ENCODE results near the gene RTN4R.

Gene RTN4R

DNA sequence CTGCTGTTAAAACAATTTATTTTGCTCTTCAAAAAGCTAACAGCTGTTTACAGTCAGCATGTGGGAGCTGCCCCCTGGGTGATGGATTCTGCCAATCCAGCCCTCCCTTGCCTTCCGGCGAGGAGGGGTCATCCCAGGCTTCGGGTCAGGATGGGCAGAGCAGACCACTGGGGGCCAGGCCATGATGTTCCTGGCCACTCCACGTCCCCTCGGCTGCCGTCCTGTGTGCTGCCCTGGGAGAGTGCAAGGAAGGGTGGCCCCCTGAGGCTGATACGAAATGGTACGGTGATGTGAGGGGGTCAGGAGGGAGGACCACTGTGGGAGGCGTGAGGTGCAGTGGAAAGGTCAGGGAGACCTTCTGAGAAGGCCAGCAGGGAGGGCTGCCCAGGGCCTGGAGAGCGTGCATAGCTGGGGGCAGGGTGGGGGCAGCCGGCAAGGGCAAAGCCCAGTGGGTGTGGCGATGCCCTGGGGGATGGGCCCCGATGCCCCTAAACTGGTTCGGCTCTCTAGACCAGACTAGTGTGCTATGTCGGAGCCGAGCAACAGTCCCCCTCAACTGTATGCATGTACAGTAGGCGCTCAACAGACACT lies 41.3 kb downstream of the RTN4R start:
- no peak for DNase-seq

DNA sequence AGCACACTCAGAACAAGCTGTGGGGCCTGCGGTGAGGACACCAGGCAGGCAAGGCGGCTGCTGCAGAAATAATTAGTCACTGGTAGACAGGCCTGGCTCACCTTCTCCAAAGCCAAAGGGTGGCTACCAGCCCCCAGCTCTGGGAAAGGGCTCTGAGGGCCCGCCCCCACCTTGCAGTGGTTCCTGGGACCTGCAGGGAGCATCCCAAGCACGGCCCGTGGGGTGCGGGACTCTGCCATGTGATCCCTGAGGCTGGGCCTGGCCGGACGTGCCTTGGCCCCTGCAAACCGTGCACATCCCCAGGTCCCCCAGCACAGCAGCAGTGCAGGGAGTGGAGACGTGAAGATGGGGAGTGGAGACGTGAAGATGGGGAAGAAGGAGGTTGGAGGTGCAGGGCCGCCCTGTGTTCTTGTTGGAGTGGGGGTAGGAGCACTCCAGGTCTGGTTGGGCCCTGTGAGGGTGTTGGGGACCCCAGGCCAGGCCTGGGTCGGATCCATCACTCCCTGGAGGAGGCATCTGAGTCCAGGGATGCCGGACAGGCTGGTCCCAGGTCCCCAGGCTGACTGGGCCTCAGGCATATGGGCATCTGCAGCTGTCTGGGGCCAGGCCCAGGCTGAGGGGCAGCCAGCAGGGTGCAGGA lies 41.9 kb downstream of the RTN4R start:
- no peak for DNase-seq

DNA sequence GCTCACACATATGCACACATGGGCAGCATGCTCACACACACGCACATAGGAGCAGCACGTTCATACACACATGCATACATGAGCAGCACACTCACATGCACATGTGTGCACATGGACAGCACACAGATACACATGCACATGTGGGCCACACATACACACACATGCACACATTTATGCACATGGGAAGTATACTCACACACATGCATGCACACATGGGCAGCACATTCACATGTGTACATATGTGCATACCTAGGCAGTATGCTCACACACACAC lies 42.5 kb downstream of the RTN4R start:
- no peak for DNase-seq

DNA sequence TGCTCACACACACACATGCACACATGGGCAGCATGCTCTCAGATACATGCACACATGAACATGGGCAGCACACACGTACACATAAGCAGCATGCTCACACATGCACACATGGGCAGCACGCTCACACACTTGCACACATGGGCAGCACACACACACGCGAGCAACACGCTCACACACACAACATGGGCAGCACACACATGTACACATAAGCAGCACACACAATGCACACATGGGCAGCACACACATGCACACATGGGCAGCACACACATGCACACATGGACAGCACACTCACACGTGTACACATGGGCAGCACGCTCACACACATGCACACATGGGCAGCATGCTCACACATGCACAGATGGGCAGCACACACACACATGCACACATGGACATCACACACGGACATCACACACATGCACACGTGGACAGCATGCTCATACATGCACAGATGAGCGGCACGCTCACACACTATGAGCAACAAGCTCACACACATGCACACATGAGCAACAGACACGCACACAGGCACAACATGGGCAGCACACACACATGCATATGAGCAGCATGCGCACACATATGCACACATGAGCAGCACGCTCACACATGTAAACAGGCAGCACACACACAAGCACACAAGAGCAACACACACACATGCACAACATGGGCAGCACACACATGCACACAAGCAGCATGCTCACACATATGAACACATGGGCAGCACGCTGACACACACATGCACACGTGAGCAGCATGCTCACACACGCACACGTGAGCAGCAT lies 43.0 kb downstream of the RTN4R start:
- no peak for DNase-seq

DNA sequence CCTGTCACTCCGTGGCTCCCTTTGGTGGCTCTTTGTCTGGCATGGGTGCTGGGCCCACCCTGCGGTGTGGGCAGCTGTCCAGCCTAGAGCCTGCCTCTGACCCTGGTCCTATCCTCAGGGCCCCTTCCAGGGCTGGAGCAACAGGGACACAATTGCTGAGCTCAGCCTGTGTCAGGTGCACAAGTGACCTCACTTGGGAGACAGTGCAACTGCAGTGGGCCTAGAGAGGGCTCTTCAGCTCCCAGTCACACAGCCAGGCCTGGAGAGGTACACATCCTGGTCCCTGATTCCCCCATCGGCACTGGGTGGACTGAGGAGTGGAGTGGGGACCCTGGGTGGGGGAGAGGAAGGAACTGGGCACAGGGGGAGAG lies 43.9 kb downstream of the RTN4R start:
- no peak for DNase-seq

DNA sequence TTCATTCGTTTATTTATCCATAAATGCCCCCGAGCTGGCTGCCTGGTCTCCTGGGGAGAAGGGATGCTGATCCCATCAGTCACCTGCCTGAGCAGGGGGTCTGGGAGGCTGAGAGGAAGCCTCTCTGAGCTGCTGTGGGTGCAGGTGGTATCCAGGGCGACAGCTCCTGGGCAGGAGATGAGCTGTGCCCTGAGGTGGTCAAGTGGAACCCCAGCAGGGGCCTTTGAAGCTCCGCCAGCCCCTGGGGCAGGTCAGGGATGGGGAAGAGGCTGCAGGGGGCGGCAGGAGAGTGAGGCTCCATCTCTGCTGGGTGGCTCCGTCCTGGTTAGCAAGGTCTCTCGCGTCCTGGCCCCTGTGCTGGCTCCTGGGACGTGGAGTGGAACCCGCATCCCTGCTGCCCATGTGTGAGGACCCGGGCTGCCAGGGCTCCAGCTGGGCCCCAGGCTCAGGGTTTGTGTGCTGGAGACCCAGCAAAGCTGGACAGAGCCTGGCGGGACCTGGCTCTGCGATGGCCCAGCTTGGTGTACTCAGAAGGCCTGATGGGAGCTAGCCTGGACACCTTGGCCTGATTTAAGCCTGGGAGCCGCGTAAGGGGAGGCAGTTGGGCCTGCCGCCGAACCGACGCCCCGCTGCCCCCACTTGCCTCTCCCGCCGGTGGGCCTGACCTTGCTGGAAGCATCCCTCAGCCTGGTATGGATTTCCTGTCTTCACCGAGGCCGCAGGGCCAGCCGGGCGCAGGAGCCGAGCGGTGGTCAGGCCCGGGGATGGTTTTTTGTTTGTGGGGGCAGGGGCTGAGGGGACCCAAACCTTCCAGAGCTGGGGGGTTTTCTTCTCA lies 44.5 kb downstream of the RTN4R start:
- no peak for DNase-seq

DNA sequence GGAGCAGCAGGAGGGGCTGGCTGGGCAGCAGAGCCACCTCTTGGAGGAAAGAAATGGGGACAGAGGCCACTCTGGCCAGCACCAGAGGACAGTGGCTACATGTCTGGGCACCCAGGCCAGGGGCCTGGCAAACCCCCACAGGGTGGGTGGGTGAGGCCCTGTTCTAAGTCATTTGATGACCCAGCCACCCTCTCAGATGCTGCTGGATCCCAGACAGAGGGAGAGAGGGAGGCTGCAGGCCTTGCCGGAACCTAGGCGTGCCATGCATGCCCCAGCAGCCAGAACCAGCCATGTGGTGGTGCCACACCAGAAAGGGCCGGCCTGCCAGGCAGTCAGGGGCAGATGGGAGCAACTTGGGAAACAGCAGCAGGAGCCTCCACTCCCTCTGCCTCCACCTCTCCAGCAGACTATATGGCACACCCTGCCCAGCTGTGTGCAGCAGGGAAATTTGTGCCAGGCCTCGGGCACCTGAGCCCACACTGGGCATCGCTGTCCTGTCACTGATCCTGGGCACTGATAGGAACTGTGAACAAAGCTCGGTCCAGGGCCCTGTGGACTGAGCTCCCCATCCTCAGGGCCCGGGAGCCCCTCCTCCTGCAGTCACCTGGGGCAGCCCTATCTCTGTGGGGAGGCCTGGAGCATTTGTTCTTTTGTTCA lies 45.2 kb downstream of the RTN4R start:
- DNase-seq, result no peak

DNA sequence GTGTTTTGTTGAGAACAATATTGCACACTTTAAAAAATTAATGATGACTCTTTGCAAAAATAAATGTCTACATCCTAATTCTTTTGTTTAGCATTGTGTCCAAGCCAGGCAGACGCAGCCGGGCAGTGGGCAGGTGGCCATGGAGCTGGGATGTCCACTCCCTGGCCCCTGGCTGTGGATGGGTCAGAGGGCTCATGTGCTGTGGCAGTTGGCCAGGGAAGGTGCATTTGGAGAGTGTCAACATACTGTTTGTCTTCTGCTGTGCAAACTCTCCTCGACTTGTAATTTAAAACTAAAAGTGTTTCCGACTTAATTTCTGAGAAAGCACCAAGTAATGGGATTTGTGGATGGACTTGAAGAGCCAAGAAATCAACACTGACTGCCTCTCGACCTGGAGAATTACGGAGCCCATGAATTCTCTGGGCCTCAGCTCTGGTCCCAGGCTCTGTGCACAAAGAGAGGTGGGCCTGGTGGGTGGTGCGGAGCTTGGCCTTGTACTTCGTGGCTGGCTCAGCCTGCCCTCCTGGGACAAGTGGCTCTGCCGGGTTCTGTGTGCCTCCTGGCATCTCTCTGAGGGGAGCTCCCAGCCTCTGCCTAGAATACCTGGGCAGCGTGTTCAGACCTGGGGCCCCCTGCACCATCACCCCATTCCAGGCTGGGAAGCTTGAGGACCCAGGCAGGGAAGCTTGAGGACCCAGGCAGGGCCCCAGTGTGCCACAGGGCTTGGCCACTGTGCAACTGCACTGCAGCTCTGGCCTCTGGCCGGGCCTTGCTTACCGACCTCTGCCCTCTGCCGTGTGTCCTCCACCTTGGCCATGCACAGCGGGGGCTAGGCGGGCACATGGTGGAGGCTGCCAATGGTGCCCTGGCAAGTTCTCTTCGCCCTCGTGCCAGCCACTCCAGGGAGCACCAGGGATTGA lies 46.4 kb downstream of the RTN4R start:
- DNase-seq, result no peak

DNA sequence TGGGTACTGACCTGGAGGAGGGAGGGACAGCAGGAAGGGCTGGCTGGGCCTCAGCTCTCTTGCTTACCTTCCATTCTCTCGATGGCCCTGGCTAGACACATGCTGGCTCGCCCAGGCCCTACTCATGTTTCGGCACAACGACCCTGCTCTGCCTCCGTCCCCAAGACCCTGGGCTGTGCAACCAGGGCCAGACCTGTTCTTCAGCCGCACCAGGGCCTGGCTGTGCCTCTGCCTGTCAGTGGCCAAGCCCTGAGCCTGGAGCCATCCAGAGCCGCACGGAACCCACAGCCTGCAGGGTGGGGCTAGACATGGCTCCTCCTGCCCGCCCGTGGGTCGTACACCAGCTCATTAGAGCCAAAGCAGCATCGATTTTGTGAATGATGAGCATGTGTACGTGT lies 47.5 kb downstream of the RTN4R start:
- DNase-seq, result no peak

DNA sequence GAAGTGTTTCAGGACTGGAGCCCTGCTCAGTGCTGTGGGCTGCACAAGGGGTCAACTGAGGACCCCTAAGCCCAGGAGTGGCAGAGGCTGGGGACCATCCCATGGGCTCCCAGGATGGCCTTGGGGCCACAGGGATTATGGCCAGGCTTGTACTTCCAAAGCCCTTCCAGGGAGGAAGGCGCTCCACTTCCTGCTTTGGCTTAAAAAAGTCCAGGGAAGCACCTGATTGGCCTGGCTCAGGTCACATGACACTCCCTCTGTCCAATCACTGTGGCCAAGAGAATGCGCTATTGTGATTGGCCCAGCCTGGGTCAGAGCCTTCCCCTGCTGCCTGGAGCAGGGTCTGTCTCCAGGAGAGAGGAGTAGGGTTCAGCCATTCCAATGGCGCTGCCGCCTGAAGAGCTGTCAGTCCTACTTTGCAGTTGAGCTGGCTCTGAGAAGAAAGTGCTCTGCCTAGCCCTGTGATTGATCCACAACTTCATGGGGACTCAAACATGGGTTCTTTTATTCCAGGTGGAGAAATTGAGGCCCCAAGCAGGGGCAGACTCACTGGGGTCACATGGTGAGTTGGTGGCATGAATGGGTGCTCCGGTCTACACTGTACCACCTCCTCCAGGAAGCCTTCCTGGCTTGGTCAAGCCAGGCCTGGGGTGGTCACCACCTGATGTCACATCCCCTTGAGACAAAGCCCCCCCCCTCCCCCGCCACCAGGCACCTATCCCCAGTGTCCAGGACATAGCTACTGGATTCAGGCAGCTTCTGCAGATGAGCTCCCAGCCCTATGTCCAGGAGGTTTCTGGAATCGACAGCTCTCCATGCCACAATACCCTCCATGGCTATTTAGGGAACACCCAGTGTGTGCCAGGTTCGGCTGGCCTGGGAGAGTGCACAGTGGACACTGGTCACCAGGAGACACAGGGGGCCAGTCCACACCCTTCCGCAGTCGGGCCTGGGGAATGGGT lies 48.2 kb downstream of the RTN4R start:
- DNase-seq, result no peak

DNA sequence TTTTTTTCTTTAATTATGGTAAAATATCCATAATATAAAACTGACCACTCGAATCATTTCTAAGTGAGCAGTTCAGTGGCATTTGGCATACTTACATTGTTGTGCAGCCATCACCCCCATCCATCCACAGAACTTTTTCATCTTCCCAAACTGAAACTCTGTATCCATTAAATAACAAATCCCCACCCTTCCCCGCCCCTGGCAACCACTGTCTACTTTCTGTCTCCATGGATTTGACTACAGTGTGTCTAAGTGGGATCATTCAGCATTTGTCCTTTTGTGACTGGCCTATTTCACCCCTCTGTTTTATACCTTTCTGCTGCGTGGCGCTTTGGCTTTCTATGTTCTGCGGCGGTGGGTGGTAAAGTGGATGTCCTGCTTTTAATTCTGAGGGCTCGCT lies 49.1 kb downstream of the RTN4R start:
- DNase-seq, result no peak

DNA sequence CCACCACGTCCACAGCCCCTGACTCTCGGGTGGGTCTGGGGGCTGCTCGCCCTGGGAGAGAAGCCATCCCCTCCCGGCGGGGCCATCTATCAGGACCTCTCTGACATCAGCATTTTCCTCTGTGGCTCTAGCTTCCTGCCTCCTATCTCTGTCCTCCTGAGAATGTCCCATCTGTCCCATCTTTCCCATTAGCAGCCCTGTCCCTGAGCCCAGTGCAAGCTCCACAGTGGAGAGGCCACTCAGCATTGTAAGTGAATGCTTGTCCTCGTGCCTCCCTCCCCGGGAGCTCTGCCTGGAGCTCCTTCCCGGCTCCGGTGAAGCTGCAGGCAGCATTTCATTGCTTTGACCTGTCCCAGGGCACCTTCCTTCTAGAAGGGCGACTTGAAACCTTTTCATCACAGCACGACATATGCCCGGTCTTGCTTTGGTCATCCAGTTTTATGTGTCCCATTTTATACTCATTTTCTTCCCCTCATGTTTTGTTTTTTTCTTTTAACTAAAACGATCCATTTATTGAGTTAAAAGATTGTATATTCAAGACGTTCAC lies 49.7 kb downstream of the RTN4R start:
- no peak for DNase-seq

DNA sequence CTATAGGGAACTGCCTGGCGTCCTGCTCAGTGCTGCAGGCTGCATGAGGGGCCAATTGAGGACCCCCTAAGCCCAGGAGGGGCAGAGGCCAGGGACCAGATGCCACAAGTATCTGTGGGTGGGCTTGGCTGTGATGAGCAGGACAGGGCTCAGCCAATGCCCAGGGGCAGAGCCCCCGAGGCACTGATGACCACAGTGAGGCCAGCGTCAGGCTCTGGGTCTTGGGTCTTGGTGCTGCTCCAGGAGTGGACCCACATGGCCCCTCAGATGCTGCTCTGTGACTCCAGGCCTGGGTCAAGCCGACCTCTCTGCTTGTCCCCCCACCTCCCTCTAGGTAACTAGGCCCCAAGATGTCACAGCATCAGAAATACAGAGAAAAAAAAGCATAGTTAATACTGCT lies 50.6 kb downstream of the RTN4R start:
- no peak for DNase-seq

DNA sequence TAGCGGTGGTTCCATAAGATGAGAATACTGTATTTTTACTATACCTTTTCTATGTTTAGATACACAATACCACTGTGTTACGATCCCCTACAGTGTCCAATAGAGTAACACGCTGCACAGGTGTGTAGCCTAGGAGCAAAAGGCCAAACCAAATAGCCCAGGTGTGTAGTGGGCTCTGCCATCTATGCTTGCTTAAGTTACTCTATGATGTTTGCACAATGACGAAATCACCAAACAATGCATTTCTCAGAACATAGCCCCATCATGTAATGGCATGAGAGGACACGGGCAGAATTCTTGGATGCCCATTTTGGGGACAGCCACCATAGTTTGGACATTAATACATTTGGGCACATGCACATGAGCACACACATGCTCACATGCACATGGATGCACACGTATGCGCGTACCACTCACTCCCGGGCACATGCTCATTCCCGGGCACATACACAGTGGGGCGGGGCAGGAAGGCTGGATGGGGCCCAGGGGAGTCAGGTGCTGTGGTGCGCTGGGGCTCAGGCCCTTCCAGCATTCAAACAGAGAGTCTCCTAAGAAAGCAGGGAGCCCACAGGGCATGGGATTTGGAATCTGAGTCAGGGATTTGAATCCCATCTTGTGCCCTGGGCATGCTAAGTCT lies 51.1 kb downstream of the RTN4R start:
- DNase-seq, result no peak

DNA sequence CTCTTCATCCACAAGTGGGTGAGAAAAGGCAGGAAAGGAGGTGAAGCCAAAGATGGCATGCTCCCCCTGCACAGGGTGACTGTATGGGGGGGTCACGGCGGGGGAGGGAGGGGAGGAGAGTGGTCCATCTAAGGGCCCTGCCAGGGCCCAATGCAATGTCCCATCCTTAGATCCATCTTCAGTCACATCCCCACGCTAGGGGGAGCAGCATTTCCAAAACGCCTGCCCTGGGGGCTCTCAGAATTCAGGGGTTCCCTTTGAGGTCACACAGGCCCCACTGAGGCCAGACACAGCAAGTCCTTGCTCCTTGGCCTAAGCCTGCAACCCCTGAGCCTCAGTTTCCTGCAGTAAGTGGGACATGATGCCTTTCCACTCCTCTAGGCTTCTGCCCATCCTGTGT lies 52.4 kb downstream of the RTN4R start:
- DNase-seq, result no peak

DNA sequence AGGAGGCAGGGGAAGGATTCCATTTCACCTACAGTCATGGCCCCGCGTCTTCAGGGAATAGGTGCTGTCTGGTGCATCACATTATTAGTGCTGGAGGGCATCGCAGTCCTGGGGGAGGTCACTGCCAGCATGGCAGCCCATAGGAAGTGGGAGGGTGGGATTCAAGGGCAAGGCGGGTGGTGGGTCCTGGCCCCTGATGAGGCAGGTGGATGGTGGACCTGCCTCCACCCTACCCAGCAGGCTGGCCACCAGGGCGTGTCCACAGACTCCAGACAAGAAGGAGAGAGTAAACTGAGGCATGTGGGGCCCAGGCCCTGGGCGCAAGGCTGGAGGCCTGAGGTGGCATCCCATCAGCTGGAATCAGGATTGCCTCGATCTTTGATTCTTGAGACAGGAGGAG lies 53.3 kb downstream of the RTN4R start:
- no peak for DNase-seq

DNA sequence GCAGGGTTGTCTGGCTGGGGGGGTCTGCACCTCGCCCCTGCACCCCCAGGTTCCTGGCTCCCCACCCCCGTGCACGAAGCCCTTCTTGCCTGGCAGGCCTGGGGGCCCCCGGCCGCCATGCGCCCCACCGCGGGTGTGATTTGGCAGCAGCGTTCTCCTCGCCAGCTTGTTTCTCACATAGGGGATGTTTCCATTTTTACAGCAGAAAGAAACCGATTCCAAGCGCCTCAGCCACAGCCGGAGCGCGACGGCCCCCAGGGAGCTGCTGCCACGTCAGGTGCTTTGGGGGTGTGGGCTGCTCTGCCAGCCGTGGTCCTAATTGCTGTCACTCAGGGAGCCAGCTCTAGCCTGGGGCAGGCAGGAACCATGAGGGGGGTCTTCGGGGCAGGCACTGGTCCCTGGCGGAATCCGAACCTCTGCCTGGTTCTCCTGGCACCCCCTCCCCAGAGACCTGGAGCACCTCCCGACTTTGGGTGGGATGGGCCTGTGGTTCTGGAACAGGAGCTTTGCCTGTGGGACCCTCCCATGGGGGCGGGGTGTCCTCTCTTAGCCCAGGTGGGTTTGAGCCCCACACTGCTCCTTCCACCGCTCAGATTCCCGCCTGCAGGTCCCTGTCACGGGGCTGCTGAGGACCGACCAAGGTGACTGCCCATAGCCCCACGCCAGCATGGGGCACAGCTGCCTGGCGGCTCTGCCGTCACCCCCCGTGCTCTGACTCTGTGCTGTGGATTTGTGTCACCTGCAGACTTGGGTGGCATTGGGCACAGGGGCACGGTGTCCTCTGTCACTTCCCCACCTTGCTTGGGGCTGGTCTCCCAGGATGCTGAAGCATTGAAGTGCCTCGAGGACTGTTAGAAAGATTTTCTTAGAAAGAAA lies 54.0 kb downstream of the RTN4R start:
- DNase-seq, result no peak

DNA sequence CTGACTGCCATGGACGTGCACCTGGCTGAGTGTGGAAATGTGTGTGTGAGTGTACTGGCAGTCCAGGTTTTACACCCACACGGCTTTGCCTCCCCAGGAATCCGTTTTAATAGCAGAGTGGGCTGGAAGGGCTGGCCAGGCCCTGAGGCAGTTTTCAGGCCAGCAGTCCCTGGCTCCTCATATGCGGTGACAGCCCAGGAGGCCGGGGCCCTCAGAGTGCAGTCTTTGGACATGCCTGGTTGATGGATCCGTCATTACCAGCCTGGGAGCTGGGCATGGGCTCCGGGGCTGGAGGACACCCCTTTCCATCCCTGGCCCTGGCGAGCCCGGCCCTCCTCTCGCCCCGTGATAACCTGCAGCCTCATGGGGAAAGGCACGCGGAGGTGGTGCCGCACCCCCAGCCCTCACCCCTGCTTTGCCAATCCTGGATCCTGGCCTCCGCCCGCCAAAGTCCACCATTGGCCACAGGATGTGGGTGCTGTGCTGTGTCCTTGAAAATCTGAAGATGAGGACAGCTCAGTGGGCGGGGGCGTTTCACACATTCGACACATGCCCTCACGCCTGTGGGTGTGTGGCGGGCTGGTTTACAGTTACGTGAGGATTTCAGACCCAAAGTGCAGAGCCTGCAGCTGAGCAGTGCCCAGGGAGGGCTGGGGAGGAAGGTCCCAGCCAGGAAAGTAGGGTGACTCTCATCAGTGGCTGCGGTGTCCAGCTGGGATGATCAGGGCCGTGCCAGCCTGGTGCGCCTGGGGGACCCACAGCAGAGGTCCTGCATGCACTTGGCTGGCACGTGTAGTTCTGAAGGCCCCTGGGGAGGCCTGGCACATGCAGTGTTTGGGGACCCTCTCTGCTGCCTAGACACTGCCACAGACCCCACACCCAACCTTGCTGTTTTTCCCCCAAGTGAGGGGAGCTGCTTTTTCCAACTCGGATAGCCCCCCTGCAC lies 55.1 kb downstream of the RTN4R start:
- DNase-seq, result no peak
